IMR-90 (cell line): Measurements from ENCODE around the gene MAGEB1. TPM values are rescaled to one million over a fixed set of nuclear protein-coding genes. Genes with fewer than 3 reads are reported as not detected.

Source experiments
- ATAC-seq: fragments of 200-7000 bp; cut with Tn5 transposase; 2 replicates; pipeline ENCODE4 v1.9.1; 2020; ENCODE audit warnings: low read depth, mild to moderate bottlenecking, moderate library complexity
- BruUV-seq: library from RNA; stranded (reverse); fragments of 400-500 nt; replicated peaks from 2 replicates; lab custom pipeline; 2021; lab: Mats Ljungman, UMichigan
- CTCF ChIA-PET: fragments of 300-600 bp; formaldehyde crosslinking; extraction: SDS; loops from one replicate; lab custom pipeline; 2021; ENCODE audit warnings: antibody characterized with exemption; lab: Yijun Ruan, JAX
- POLR2A ChIA-PET: fragments of 300-600 bp; sonication (Branson Sonifier 250); formaldehyde crosslinking; loops from one replicate; lab custom pipeline; 2022; ENCODE audit warnings: antibody characterized with exemption; ENCODE audit not compliant: unreplicated experiment; lab: Charles Lee
- DNase-seq: peaks from one replicate; pipeline ENCODE4 v3.0.0; 2013
- H2AFZ ChIP-seq: replicated peaks from 2 replicates; pipeline ENCODE3; 2013; ENCODE audit warnings: low read length, mild to moderate bottlenecking; ENCODE audit not compliant: poor library complexity
- H2AK5ac ChIP-seq: 2 replicates; pipeline ENCODE4 v1.6.1; 2013; ENCODE audit warnings: low read depth, low read length, inconsistent platforms
- H2AK9ac ChIP-seq: replicated peaks from 2 replicates; pipeline ENCODE3; 2013; ENCODE audit warnings: mild to moderate bottlenecking, low read depth, low read length, moderate library complexity; ENCODE audit not compliant: poor library complexity
- H2BK120ac ChIP-seq: 2 replicates; pipeline ENCODE4 v1.6.1; 2013; ENCODE audit warnings: low read depth, low read length, inconsistent platforms
- H2BK15ac ChIP-seq: 3 replicates; pipeline ENCODE4 v1.6.1; 2013; ENCODE audit warnings: low read depth, low read length, inconsistent platforms
- H2BK20ac ChIP-seq: 2 replicates; pipeline ENCODE4 v1.6.1; 2013; ENCODE audit warnings: low read depth, mild to moderate bottlenecking, inconsistent platforms, low read length, moderate library complexity
- H2BK5ac ChIP-seq: 2 replicates; pipeline ENCODE4 v1.6.1; 2013; ENCODE audit warnings: mild to moderate bottlenecking, low read depth, low read length, inconsistent platforms; ENCODE audit not compliant: poor library complexity, severe bottlenecking
- H3K14ac ChIP-seq: replicated peaks from 2 replicates; pipeline ENCODE4 v1.6.1; 2013; ENCODE audit warnings: low read depth, low read length, inconsistent platforms
- H3K18ac ChIP-seq: 2 replicates; pipeline ENCODE4 v1.6.1; 2013; ENCODE audit warnings: low read depth, low read length, control low read depth
- H3K23ac ChIP-seq: 2 replicates; pipeline ENCODE4 v1.6.1; 2013; ENCODE audit warnings: low read depth, low read length, inconsistent platforms
- H3K27ac ChIP-seq: 2 replicates; pipeline ENCODE4 v1.5.1; 2013; ENCODE audit warnings: mild to moderate bottlenecking, control low read depth, low read length; ENCODE audit not compliant: insufficient read depth
- H3K27me3 ChIP-seq: 2 replicates; pipeline ENCODE4 v1.6.1; 2013; ENCODE audit warnings: low read length; ENCODE audit not compliant: control insufficient read depth, insufficient read depth
- H3K36me3 ChIP-seq: 2 replicates; pipeline ENCODE4 v1.6.1; 2013; ENCODE audit warnings: low read length, mixed read lengths; ENCODE audit not compliant: control insufficient read depth, insufficient read depth
- H3K4ac ChIP-seq: 2 replicates; pipeline ENCODE4 v1.6.1; 2013; ENCODE audit warnings: low read depth, low read length, inconsistent platforms
- H3K4me1 ChIP-seq: 2 replicates; pipeline ENCODE4 v1.6.1; 2013; ENCODE audit warnings: low read length, mixed read lengths; ENCODE audit not compliant: control insufficient read depth, insufficient read depth
- H3K4me2 ChIP-seq: 2 replicates; pipeline ENCODE4 v1.6.1; 2013; ENCODE audit warnings: low read depth, mild to moderate bottlenecking, control low read depth, low read length, moderate library complexity
- H3K4me3 ChIP-seq: 2 replicates; pipeline ENCODE4 v1.5.1; 2013; ENCODE audit warnings: low read depth, mild to moderate bottlenecking, control low read depth, low read length, moderate library complexity; ENCODE audit not compliant: insufficient read depth
- H3K56ac ChIP-seq: 2 replicates; pipeline ENCODE4 v1.6.1; 2013; ENCODE audit warnings: low read length, inconsistent platforms; ENCODE audit not compliant: insufficient read depth; ENCODE audit errors: extremely low read depth
- H3K79me1 ChIP-seq, 2 experiments: 2 replicates each; pipeline ENCODE4 v1.6.1; 2013; ENCODE audit warnings: low read length in 2 of 2, inconsistent platforms in 1 of 2, low read depth in 1 of 2
- H3K9ac ChIP-seq: 2 replicates; pipeline ENCODE4 v1.6.1; 2013; ENCODE audit warnings: low read depth, low read length, control low read depth
- H3K9me1 ChIP-seq: 2 replicates; pipeline ENCODE4 v1.6.1; 2013; ENCODE audit warnings: low read length, inconsistent platforms; ENCODE audit not compliant: insufficient read depth
- H3K9me3 ChIP-seq: 2 replicates; pipeline ENCODE4 v1.6.1; 2013; ENCODE audit warnings: low read length; ENCODE audit not compliant: control insufficient read depth, insufficient read depth
- H4K20me1 ChIP-seq: 2 replicates; pipeline ENCODE4 v1.6.1; 2013; ENCODE audit warnings: low read length, inconsistent platforms; ENCODE audit not compliant: insufficient read depth
- H4K5ac ChIP-seq: 2 replicates; pipeline ENCODE4 v1.6.1; 2013; ENCODE audit warnings: mild to moderate bottlenecking, low read depth, low read length, control low read depth
- H4K8ac ChIP-seq, 2 experiments: 2 replicates each; pipeline ENCODE4 v1.6.1; 2013; ENCODE audit warnings: low read depth in 2 of 2, low read length in 2 of 2, control low read depth in 1 of 2, inconsistent platforms in 1 of 2
- H4K91ac ChIP-seq: 2 replicates; pipeline ENCODE4 v1.6.1; 2013; ENCODE audit warnings: low read depth, low read length, inconsistent platforms; ENCODE audit not compliant: insufficient read depth
- BHLHE40 ChIP-seq: fragments of 150-350 bp; IDR thresholded peaks from 2 replicates; pipeline ENCODE4 v1.6.1; 2016; ENCODE audit warnings: mild to moderate bottlenecking, low read depth, low read length
- CEBPB ChIP-seq: IDR thresholded peaks from 2 replicates; pipeline ENCODE4 v1.6.1; 2012; ENCODE audit warnings: low read depth, low read length, improper control_type of control experiment
- CHD1 ChIP-seq: IDR thresholded peaks from 2 replicates; pipeline ENCODE4 v1.6.1; 2012; ENCODE audit warnings: low read depth, low read length, improper control_type of control experiment
- ELK1 ChIP-seq: fragments of 150-350 bp; IDR thresholded peaks from 2 replicates; pipeline ENCODE4 v1.6.1; 2016; ENCODE audit warnings: low read depth, mild to moderate bottlenecking, low read length, moderate library complexity, borderline replicate concordance
- FOS ChIP-seq: fragments of 150-350 bp; IDR thresholded peaks from 2 replicates; pipeline ENCODE4 v1.6.1; 2016; ENCODE audit warnings: low read depth, low read length
- MAFK ChIP-seq: IDR thresholded peaks from 2 replicates; pipeline ENCODE4 v1.6.1; 2012; ENCODE audit warnings: low read depth, low read length, improper control_type of control experiment
- MAZ ChIP-seq: IDR thresholded peaks from 2 replicates; pipeline ENCODE4 v1.6.1; 2012; ENCODE audit warnings: low read depth, mild to moderate bottlenecking, low read length, improper control_type of control experiment, moderate library complexity, borderline replicate concordance
- MXI1 ChIP-seq: IDR thresholded peaks from 2 replicates; pipeline ENCODE4 v1.6.1; 2012; ENCODE audit warnings: low read depth, mild to moderate bottlenecking, low read length, moderate library complexity, borderline replicate concordance
- NFE2L2 ChIP-seq: fragments of 150-350 bp; IDR thresholded peaks from 2 replicates; pipeline ENCODE4 v1.6.1; 2016; ENCODE audit warnings: low read depth, mild to moderate bottlenecking, low read length
- POLR2A ChIP-seq: IDR thresholded peaks from 2 replicates; pipeline ENCODE4 v1.6.1; 2012; ENCODE audit warnings: mild to moderate bottlenecking, low read depth, low read length
- RAD21 ChIP-seq: IDR thresholded peaks from 2 replicates; pipeline ENCODE4 v1.6.1; 2012; ENCODE audit warnings: low read length, improper control_type of control experiment
- RCOR1 ChIP-seq: IDR thresholded peaks from 2 replicates; pipeline ENCODE4 v1.6.1; 2012; ENCODE audit warnings: mild to moderate bottlenecking, low read length, improper control_type of control experiment; ENCODE audit not compliant: insufficient replicate concordance
- RFX5 ChIP-seq: IDR thresholded peaks from 2 replicates; pipeline ENCODE4 v1.8.0; 2012; ENCODE audit warnings: low read depth, mild to moderate bottlenecking, low read length, moderate library complexity
- SMC3 ChIP-seq: fragments of 150-350 bp; IDR thresholded peaks from 2 replicates; pipeline ENCODE4 v1.6.1; 2016; ENCODE audit warnings: low read depth, mild to moderate bottlenecking, antibody characterized with exemption, low read length, moderate library complexity
- WGBS, 2 experiments: methylation state at CpG; one replicate each; pipeline versions ENCODE4 v1.1.5 to v1.1.7; 2013; ENCODE audit warnings: missing lambda C conversion rate in 2 of 2; ENCODE audit not compliant: insufficient read length in 1 of 2; ENCODE audit errors: extremely low coverage in 2 of 2; 5-methylcytosine and 5-hydroxymethylcytosine counted together
- dilution Hi-C: fragments of 300-500 bp; cut with HindIII; formaldehyde crosslinking; loops from one replicate; pipeline ENCODE4 v1.14.3; 2018; ENCODE audit warnings: low sequenced_read_pairs; ENCODE audit not compliant: unreplicated experiment
- in situ Hi-C: fragments of 300-500 bp; cut with MboI; formaldehyde crosslinking; loops from 3 replicates; pipeline ENCODE4 v1.14.3; 2019; ENCODE audit warnings: low sequenced_read_pairs, inconsistent platforms, mixed read lengths
- intact Hi-C: fragments of 100-400 bp; cut with micrococcal nuclease; formaldehyde crosslinking; loops from 2 replicates; pipeline ENCODE4 v1.10.0; 2022
- polyA plus RNA-seq, 3 experiments: library from polyadenylated mRNA; depleted of rRNA; stranded (reverse); fragments of >200 nt; gene quantifications; 2 replicates each; pipeline ENCODE4 v1.2.3, GENCODE V29; 2012; ENCODE audit warnings: low replicate concordance in 1 of 3
- total RNA-seq: library from RNA; depleted of rRNA; stranded (reverse); fragments of >200 nt; gene quantifications from 2 replicates; pipeline ENCODE4 v1.2.3, GENCODE V29; 2012
- TF ChIP-seq, protein P1 (sequence below): fragments of 150-350 bp; IDR thresholded peaks from 2 replicates; pipeline ENCODE4 v1.6.1; 2017; ENCODE audit warnings: mild to moderate bottlenecking, antibody characterized with exemption, low read length, low read depth

Gene MAGEB1
- total and polyA plus RNA-seq, 2 of the 4 experiments (the other 2 are of a cell fraction) = not detected

DNA sequence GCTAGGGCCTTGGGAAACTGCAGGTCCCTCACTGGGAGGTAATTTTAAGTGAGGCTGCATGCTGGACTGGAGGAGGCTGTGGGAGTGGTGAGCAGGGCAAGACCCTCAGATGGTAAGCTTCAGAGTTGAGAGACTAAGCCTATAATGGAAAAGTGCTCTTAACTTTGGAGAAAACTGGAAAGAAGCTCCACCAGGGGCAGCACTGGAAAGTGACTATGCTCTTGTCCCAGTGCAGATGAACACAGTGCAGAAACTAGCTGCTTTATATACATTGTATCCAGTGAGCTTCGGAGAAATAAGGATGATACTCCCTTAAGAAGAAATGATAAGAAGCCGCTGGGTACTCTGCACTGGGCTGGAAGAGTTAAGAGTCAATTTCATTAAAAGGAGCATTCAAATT is 34.8 kb upstream of the MAGEB1 start:
- H2BK120ac ChIP-seq = no peak overlapping the region
- peaks cover 3% of the 10 kb centered on the region; the same call in 1 of the 2 replicates for H3K27me3 ChIP-seq
- no peak overlapping the region for H3K14ac ChIP-seq
- POLR2A ChIA-PET = no interaction called here
- H3K79me1 ChIP-seq = no peaks in the 10 kb centered on the region
- no peak overlapping the region for H3K23ac ChIP-seq
- CTCF ChIA-PET = interaction anchor here (0.5 kb wide), 1 partner anchor 14 kb away, joined by 3 read pairs; no protein-coding TSS in a partner anchor
- no peak for TF ChIP-seq SMC3
- no peak for TF ChIP-seq CHD1
- TF ChIP-seq FOS = no peak
- no peak for TF ChIP-seq POLR2A
- TF ChIP-seq MXI1 = no peak
- no peak for TF ChIP-seq BHLHE40
- TF ChIP-seq CEBPB = no peak
- TF ChIP-seq RFX5 = no peak
- TF ChIP-seq, protein P1, sequence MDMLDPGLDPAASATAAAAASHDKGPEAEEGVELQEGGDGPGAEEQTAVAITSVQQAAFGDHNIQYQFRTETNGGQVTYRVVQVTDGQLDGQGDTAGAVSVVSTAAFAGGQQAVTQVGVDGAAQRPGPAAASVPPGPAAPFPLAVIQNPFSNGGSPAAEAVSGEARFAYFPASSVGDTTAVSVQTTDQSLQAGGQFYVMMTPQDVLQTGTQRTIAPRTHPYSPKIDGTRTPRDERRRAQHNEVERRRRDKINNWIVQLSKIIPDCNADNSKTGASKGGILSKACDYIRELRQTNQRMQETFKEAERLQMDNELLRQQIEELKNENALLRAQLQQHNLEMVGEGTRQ = no peak
- TF ChIP-seq MAZ = no peak
- no peak for TF ChIP-seq ELK1
- no peak for TF ChIP-seq NFE2L2
- TF ChIP-seq RAD21 = no peak
- no peak for TF ChIP-seq MAFK
- no peak for TF ChIP-seq RCOR1
- H3K4me2 ChIP-seq = no peak overlapping the region
- no TSS peak for BruUV-seq
- in situ Hi-C loops (no loop called here), intact Hi-C loops (no loop called here), dilution Hi-C loops (no loop called here)
- no peak overlapping the region for H4K8ac ChIP-seq
- H3K27ac ChIP-seq = no peak overlapping the region
- no peak overlapping the region for H3K4me3 ChIP-seq
- no peaks in the 10 kb centered on the region for H3K4me1 ChIP-seq
- no peak overlapping the region for H2BK20ac ChIP-seq
- H3K9me1 ChIP-seq = no peaks in the 10 kb centered on the region
- H2BK15ac ChIP-seq = no peak overlapping the region
- no CpG with 5 or more reads among the region's 2 CpGs for WGBS, 2 experiments
- no peak overlapping the region for H3K18ac ChIP-seq
- H3K9ac ChIP-seq = no peak overlapping the region
- H2AK9ac ChIP-seq = no peak overlapping the region
- no peaks in the 10 kb centered on the region; the same call in 1 of the 2 replicates for H3K9me3 ChIP-seq
- H2AFZ ChIP-seq = no peak overlapping the region
- no peaks in the 10 kb centered on the region for H4K20me1 ChIP-seq
- ATAC-seq (no peak), DNase-seq (no peak)
- no peak overlapping the region for H2AK5ac ChIP-seq
- H3K4ac ChIP-seq = no peak overlapping the region
- H3K56ac ChIP-seq = no peak overlapping the region
- H4K5ac ChIP-seq = no peak overlapping the region
- no peak overlapping the region for H4K91ac ChIP-seq
- H2BK5ac ChIP-seq = no peak overlapping the region
- H3K36me3 ChIP-seq = no peaks in the 10 kb centered on the region
